HEK293T (cell line): ENCODE data around the gene UBE3D.

Experiments used
- CTCF ChIA-PET: fragments of 350-600 bp; formaldehyde crosslinking; extraction: SDS; loops from one replicate; lab custom pipeline; 2021; ENCODE audit warnings: antibody characterized with exemption, inconsistent platforms; lab: Yijun Ruan, JAX
- POLR2A ChIA-PET: fragments of 350-600 bp; formaldehyde crosslinking; extraction: SDS; loops from one replicate; lab custom pipeline; 2020; ENCODE audit warnings: antibody characterized with exemption, inconsistent platforms; lab: Yijun Ruan, JAX
- DNase-seq: peaks from one replicate; pipeline ENCODE4 v3.0.0; 2012; ENCODE audit warnings: mixed read lengths; ENCODE audit errors: extremely low spot score
- ARNT ChIP-seq: fragments of 450-650 bp; IDR thresholded peaks from 2 replicates; pipeline ENCODE4 v1.6.1; 2017; ENCODE audit warnings: mild to moderate bottlenecking
- BHLHE40 ChIP-seq: fragments of 450-650 bp; IDR thresholded peaks from 2 replicates; pipeline ENCODE4 v1.6.1; 2016; ENCODE audit warnings: mild to moderate bottlenecking, moderate library complexity, borderline replicate concordance
- CTBP1 ChIP-seq: fragments of 450-650 bp; IDR thresholded peaks from 2 replicates; pipeline ENCODE4 v1.6.1; 2016; ENCODE audit warnings: borderline replicate concordance
- ELF4 ChIP-seq: fragments of 450-650 bp; IDR thresholded peaks from 2 replicates; pipeline ENCODE4 v1.6.1; 2017; ENCODE audit warnings: antibody characterized with exemption
- FOXA1 ChIP-seq: fragments of 450-650 bp; IDR thresholded peaks from 2 replicates; pipeline ENCODE4 v1.6.1; 2016; ENCODE audit warnings: mild to moderate bottlenecking
- FOXK2 ChIP-seq: fragments of 450-650 bp; IDR thresholded peaks from 2 replicates; pipeline ENCODE4 v1.6.1; 2016; ENCODE audit warnings: mild to moderate bottlenecking
- FOXM1 ChIP-seq: fragments of 450-650 bp; IDR thresholded peaks from 2 replicates; pipeline ENCODE4 v1.6.1; 2017; ENCODE audit warnings: mild to moderate bottlenecking, borderline replicate concordance
- HDGF ChIP-seq: fragments of 450-650 bp; IDR thresholded peaks from 2 replicates; pipeline ENCODE4 v1.6.1; 2017; ENCODE audit warnings: antibody characterized with exemption, borderline replicate concordance
- L3MBTL2 ChIP-seq: fragments of 450-650 bp; conservative IDR thresholded peaks from 2 replicates; pipeline ENCODE4 v1.6.1; 2016; ENCODE audit warnings: mild to moderate bottlenecking
- LEF1 ChIP-seq: fragments of 450-650 bp; IDR thresholded peaks from 2 replicates; pipeline ENCODE4 v1.6.1; 2017; ENCODE audit warnings: mild to moderate bottlenecking, borderline replicate concordance
- NFRKB ChIP-seq: fragments of 450-650 bp; IDR thresholded peaks from 2 replicates; pipeline ENCODE4 v1.6.1; 2016; ENCODE audit warnings: mild to moderate bottlenecking, moderate library complexity
- PKNOX1 ChIP-seq: fragments of 450-650 bp; IDR thresholded peaks from 2 replicates; pipeline ENCODE4 v1.6.1; 2016
- SP1 ChIP-seq: fragments of 450-650 bp; IDR thresholded peaks from 2 replicates; pipeline ENCODE4 v1.6.1; 2017
- SUZ12 ChIP-seq: fragments of 450-650 bp; IDR thresholded peaks from 2 replicates; pipeline ENCODE4 v1.6.1; 2016; ENCODE audit warnings: mild to moderate bottlenecking
- TARDBP ChIP-seq: fragments of 450-650 bp; IDR thresholded peaks from 2 replicates; pipeline ENCODE4 v1.6.1; 2016
- ZNF384 ChIP-seq: fragments of 450-650 bp; IDR thresholded peaks from 2 replicates; pipeline ENCODE4 v1.6.1; 2016

The UBE3D gene

GRCh38 chr6:82968708-82969107, 96.9 kb downstream of the UBE3D start:
- POLR2A ChIA-PET = no interaction called here
- CTCF ChIA-PET = no interaction called here
- no peak for TF ChIP-seq FOXK2
- TF ChIP-seq L3MBTL2 = no peak
- no peak for TF ChIP-seq PKNOX1
- TF ChIP-seq CTBP1 = no peak
- no peak for TF ChIP-seq HDGF
- TF ChIP-seq FOXM1 = no peak
- no peak for TF ChIP-seq ARNT
- TF ChIP-seq FOXA1 = no peak
- TF ChIP-seq ZNF384 = no peak
- no peak for TF ChIP-seq LEF1
- no peak for TF ChIP-seq ELF4
- no peak for DNase-seq

GRCh38 chr6:82963191-82963925, 102.3 kb downstream of the UBE3D start:
- CTCF ChIA-PET = no interaction called here

GRCh38 chr6:82959385-82959941, 106.2 kb downstream of the UBE3D start:
- CTCF ChIA-PET = interaction anchor here (0.6 kb wide), 1 partner anchor 14 kb away, joined by 3 read pairs; no protein-coding TSS in a partner anchor
- TF ChIP-seq FOXM1 = no peak
- no peak for TF ChIP-seq ZNF384
- TF ChIP-seq CTBP1 = no peak
- no peak for TF ChIP-seq ELF4
- no peak for TF ChIP-seq SUZ12
- no peak for TF ChIP-seq PKNOX1
- TF ChIP-seq LEF1 = no peak
- no peak for TF ChIP-seq BHLHE40
- no peak for TF ChIP-seq SP1
- TF ChIP-seq FOXA1 = no peak
- TF ChIP-seq HDGF = no peak
- POLR2A ChIA-PET = no interaction called here
- DNase-seq = no peak

More at GRCh38 chr6:82963191-82963925, 102.3 kb downstream of the UBE3D start:
- POLR2A ChIA-PET = no interaction called here
- TF ChIP-seq CTBP1 = no peak
- no peak for TF ChIP-seq ZNF384
- no peak for TF ChIP-seq PKNOX1
- no peak for DNase-seq

- DNase-seq = no peak
- ChIA-PET POLR2A (no interaction called here), CTCF (no interaction called here)
- TF ChIP-seq PKNOX1 (no peak), FOXK2 (no peak), FOXM1 (no peak), ELF4 (no peak), ZNF384 (no peak), ARNT (no peak), NFRKB (no peak), FOXA1 (no peak), TARDBP (no peak), SUZ12 (no peak), L3MBTL2 (no peak), LEF1 (no peak), BHLHE40 (no peak), CTBP1 (no peak), SP1 (no peak), HDGF (no peak)
These were observed 107.1 kb downstream of the UBE3D start for GRCh38 chr6:82958551-82958950.

- POLR2A ChIA-PET = no interaction called here
- TF ChIP-seq ELF4 (no peak), FOXA1 (no peak), ZNF384 (no peak), SUZ12 (no peak), FOXK2 (no peak), HDGF (no peak), L3MBTL2 (no peak)
- CTCF ChIA-PET = no interaction called here
- no peak for DNase-seq
These were observed 107.8 kb downstream of the UBE3D start for GRCh38 chr6:82957868-82958245.
